WI38 (cell line): Measurements from ENCODE around the gene BMPER.

Experiments
- H3K4me3 ChIP-seq: 2 replicates; pipeline ENCODE4 v1.5.1; 2011; ENCODE audit warnings: low read depth, mild to moderate bottlenecking, control low read depth, low read length
- TF ChIP-seq, protein P1 (sequence below): IDR thresholded peaks from 2 replicates; pipeline ENCODE4 v1.5.1; 2012; ENCODE audit warnings: low read depth, mild to moderate bottlenecking, control low read depth, low read length

Gene BMPER

DNA sequence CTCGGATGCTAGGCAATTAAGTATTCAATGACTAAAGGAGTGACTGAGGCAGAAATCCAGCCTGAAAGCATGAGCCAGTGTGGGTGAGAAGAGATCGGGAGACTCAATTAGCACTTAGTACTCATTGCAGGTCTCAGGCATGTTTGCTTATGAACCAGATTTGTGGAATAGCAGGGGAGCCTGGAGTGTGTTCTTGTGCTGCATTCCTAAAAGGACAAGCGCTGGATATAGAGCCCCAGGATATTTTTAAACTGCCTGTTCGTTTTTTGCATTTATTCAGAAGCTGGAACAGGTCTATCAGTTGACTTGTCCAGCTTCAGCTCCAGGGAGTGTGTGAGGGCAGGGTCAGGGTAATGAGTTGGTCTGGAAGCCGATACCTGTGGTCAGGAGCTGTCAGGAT lies 120.3 kb downstream of the BMPER start:
- TF ChIP-seq, protein P1, sequence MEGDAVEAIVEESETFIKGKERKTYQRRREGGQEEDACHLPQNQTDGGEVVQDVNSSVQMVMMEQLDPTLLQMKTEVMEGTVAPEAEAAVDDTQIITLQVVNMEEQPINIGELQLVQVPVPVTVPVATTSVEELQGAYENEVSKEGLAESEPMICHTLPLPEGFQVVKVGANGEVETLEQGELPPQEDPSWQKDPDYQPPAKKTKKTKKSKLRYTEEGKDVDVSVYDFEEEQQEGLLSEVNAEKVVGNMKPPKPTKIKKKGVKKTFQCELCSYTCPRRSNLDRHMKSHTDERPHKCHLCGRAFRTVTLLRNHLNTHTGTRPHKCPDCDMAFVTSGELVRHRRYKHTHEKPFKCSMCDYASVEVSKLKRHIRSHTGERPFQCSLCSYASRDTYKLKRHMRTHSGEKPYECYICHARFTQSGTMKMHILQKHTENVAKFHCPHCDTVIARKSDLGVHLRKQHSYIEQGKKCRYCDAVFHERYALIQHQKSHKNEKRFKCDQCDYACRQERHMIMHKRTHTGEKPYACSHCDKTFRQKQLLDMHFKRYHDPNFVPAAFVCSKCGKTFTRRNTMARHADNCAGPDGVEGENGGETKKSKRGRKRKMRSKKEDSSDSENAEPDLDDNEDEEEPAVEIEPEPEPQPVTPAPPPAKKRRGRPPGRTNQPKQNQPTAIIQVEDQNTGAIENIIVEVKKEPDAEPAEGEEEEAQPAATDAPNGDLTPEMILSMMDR: no peak
- H3K4me3 ChIP-seq: no peak overlapping the region

DNA sequence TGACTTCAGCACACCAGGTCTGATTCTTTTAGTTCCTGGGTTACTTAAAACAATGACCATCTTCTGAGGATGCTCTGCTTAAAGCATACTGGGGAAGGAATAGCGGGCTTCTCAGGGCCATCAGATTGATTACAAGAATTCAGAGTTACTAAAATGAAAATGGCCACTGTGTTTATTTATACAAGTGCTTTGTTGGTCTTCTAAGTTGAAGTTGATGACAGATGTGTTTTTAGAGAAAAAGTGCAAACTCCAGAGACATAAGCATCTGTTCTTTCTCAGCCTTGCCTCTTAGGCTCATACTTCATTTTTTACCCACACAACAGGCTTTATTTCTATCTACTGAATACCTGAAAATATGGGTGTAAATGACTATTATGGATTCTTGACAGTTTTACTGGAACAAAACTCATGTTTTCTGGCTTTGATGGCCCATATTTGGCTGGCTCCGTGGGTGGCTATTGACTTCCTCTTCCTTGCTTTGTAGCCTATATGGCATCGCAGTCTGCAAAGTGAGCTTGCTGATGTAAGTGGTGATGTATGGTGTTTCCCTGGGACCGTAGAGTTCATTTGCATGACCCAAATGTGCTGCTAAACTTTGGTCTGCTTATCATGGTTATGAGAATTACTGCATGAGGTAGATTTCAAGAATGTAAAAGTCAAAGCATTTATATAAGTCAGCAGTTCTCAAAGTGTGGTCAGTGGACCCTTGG lies 121.3 kb downstream of the BMPER start:
- TF ChIP-seq, protein P1: no peak
- H3K4me3 ChIP-seq: no peak overlapping the region

DNA sequence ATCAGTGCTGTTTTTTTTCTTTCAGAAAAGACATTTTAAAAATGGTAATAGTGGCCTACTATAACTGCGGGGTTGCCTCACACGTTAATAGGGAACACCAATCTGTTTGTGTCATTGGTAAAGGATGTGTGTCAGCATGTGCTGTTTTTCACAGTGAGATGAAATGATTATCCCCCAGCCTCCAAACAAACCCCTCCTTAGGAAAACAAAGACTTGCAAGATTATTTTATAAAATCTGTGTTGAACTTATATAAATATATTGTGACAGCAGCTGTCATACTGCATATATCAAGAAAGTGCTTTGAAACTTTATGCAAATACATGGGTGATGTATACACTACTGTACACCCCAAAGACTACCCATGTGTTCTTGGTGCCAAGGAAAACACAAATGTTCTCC lies 125.8 kb downstream of the BMPER start:
- TF ChIP-seq, protein P1: no peak
- no peak overlapping the region for H3K4me3 ChIP-seq

DNA sequence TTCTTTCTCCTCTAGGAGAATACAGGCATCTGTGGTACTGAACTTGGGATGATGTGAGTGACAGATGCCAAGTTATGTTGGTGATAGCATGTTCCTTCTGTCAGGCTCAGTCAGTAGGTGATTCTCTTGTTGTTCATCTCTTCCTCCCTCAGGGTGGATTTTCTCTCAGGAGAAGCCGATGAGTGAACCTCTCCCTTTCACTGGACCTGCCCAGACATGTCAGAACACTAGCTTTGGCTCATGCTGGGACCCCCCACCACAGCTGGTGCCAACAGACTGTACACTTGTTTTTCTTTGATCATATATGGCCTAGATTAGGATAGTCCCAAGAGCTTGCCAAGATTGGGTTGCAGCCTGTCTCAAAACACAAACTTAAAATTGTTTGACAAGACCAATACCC lies 129.4 kb downstream of the BMPER start:
- TF ChIP-seq, protein P1: no peak
- no peak overlapping the region for H3K4me3 ChIP-seq

DNA sequence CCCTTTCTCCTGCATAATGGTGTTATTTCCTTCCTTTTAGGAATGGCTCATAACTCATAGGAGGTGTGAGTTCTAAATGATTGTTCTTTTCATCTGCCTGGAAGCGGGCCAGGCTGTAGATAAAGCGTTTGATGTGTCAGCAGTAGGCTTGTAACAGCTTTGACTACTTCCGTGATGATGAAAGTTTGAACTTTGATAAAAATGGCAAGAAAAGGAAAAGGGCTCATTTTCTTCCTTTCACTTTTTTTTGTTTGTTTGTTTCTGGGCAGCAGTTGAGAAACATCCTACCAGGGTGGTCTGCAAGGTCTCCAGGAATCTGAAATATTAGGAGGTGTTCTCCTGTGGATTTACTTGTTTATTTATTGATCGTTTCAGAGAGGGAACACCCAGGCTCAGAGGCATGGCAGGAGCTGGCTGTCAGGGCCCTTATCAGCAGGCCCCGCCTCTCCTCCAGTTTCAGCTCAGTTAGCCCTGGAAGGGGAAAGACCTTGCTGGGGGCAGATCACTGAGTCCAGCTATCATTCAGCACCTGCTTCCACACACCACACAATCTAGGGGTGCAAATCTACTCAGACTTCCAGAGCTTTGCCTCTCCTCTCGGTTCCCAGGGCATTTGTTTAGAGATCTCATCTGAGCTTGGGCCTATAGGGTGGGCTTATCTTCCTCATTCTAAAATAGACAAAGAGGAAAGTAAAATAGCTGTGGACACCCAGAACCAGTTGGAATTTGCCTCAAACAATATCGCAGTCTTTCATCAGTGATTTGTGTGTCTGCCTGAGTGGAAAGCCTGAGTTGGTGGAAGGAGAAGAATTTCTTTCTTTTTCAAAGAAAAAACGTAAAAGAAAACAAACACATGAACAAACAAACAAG lies 130.9 kb downstream of the BMPER start:
- TF ChIP-seq, protein P1: no peak
- H3K4me3 ChIP-seq: no peak overlapping the region

DNA sequence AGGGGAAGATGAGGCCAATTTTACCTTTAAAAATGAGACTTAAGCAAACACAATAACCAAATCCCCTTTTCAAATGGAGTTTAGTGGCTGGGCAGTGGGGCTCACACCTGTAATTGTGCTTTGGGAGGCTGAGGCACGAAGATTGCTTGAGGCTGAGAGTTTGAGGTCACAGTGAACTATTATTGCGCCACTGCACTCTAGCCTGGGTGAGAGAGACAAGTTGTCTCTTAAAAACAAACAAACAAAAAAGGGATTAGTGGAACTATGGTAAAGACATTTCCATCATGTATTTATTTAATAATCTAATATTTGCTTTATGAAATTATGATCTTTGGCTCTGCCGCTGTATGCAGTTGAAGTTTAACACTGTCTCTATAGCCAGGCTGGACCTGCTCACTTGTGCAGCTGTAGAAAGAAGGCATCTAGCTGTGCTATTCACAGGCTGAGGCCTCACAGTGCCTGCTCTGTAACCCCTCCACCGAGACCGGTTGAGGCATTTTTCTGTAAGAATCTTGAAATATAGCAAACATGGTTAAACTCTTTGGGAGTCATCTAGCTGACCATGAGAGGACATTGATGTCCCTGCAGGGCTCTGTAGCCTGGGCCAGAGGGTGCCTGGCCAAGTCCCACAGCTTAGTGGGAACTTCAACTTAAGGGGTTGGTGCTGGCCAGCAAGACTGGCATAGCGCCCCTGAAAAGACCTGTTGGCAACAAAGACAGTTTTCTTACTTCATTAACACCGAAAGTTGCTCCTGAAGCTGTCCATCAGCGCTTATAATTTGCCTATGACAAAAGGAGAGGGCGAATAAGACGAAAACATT lies 131.8 kb downstream of the BMPER start:
- TF ChIP-seq, protein P1: no peak
- H3K4me3 ChIP-seq: no peak overlapping the region
